Parathyroid adenoma (tissue), 2 donors: ENCODE data around the gene ZFAND3.
A peak's percentile ranks its signal among the peaks of the same experiment; 100 is the strongest.

Experiments
- H2AFZ ChIP-seq: fragments of 300-600 bp; sonication (generic); one replicate; pipeline ENCODE4 v1.7.0; 2017; ENCODE audit warnings: antibody characterized with exemption, mild to moderate bottlenecking
- H3K27ac ChIP-seq: fragments of 300-600 bp; sonication (generic); one replicate; pipeline ENCODE4 v1.7.0; 2017
- H3K27me3 ChIP-seq: fragments of 300-600 bp; sonication (generic); one replicate; pipeline ENCODE4 v1.7.0; 2017; ENCODE audit warnings: low read length; ENCODE audit not compliant: control insufficient read depth, insufficient read depth
- H3K36me3 ChIP-seq: fragments of 300-600 bp; sonication (generic); one replicate; pipeline ENCODE4 v1.7.0; 2017; ENCODE audit warnings: low read length; ENCODE audit not compliant: control insufficient read depth, insufficient read depth
- H3K4me1 ChIP-seq: fragments of 300-600 bp; sonication (generic); one replicate; pipeline ENCODE4 v1.7.0; 2017; ENCODE audit warnings: control low read depth
- H3K4me2 ChIP-seq: fragments of 300-600 bp; sonication (generic); one replicate; pipeline ENCODE4 v1.7.0; 2017; ENCODE audit warnings: low read length
- H3K4me3 ChIP-seq: fragments of 300-600 bp; sonication (generic); one replicate; pipeline ENCODE4 v1.7.0; 2017; ENCODE audit warnings: low read depth, low read length
- H3K79me2 ChIP-seq: fragments of 300-600 bp; sonication (generic); one replicate; pipeline ENCODE4 v1.7.0; 2017; ENCODE audit warnings: control low read depth
- H3K9ac ChIP-seq: fragments of 300-600 bp; sonication (generic); one replicate; pipeline ENCODE4 v1.7.0; 2017; ENCODE audit warnings: mild to moderate bottlenecking
- H3K9me3 ChIP-seq: fragments of 300-600 bp; sonication (generic); one replicate; pipeline ENCODE4 v1.7.0; 2017; ENCODE audit warnings: low read length; ENCODE audit not compliant: control insufficient read depth
- CTCF ChIP-seq: fragments of 300-600 bp; sonication (generic); IDR thresholded peaks from one replicate; pipeline ENCODE4 v1.7.0; 2017; ENCODE audit warnings: antibody characterized with exemption, mild to moderate bottlenecking
- donor health status: primary hyperparathyroidism.

ZFAND3 gene

GRCh38 chr6:37822851-37823682 is 3.5 kb downstream of the ZFAND3 start:
- Histone ChIP-seq H3K27ac (no peak overlapping the region), H3K4me3 (no peak overlapping the region)

GRCh38 chr6:37824170-37824569 is 4.6 kb downstream of the ZFAND3 start:
- Histone ChIP-seq H3K4me2 (no peak overlapping the region), H3K9ac (no peak overlapping the region), H3K4me1 (peaks cover 27% of the 10 kb centered on the region), H3K9me3 (no peaks in the 10 kb centered on the region), H2AFZ (no peak overlapping the region), H3K27ac (no peak overlapping the region), H3K27me3 (no peaks in the 10 kb centered on the region), H3K4me3 (no peak overlapping the region), H3K79me2 (peaks cover 56% of the 10 kb centered on the region), H3K36me3 (no peaks in the 10 kb centered on the region)
- no peak for TF ChIP-seq CTCF

More at GRCh38 chr6:37822851-37823682, 3.5 kb downstream of the ZFAND3 start:
- Histone ChIP-seq H3K9ac (no peak overlapping the region), H3K36me3 (no peaks in the 10 kb centered on the region), H3K79me2 (peaks cover 46% of the 10 kb centered on the region), H3K27me3 (no peaks in the 10 kb centered on the region), H3K4me2 (peak overlapping the region; percentile 43), H3K4me1 (peaks cover 28% of the 10 kb centered on the region), H2AFZ (no peak overlapping the region), H3K9me3 (no peaks in the 10 kb centered on the region)
- no peak for TF ChIP-seq CTCF

- Histone ChIP-seq H3K27ac (no peak overlapping the region), H3K9ac (no peak overlapping the region), H3K36me3 (no peaks in the 10 kb centered on the region), H3K27me3 (no peaks in the 10 kb centered on the region), H3K79me2 (peaks cover 55% of the 10 kb centered on the region), H3K9me3 (no peaks in the 10 kb centered on the region), H2AFZ (no peak overlapping the region), H3K4me3 (no peak overlapping the region), H3K4me1 (peaks cover 34% of the 10 kb centered on the region), H3K4me2 (no peak overlapping the region)
- no peak for TF ChIP-seq CTCF
Measured at GRCh38 chr6:37826188-37826587, 6.7 kb downstream of the ZFAND3 start.

- Histone ChIP-seq H3K4me3 (no peak overlapping the region), H3K27me3 (no peaks in the 10 kb centered on the region), H3K4me1 (peaks cover 39% of the 10 kb centered on the region), H3K9ac (no peak overlapping the region), H3K27ac (no peak overlapping the region), H3K4me2 (no peak overlapping the region), H3K36me3 (no peaks in the 10 kb centered on the region), H3K9me3 (no peaks in the 10 kb centered on the region), H3K79me2 (peaks cover 55% of the 10 kb centered on the region), H2AFZ (no peak overlapping the region)
- no peak for TF ChIP-seq CTCF
Measured at GRCh38 chr6:37826993-37827392, 7.5 kb downstream of the ZFAND3 start.
